Liver (tissue), 9 donors: Measurements from ENCODE around the gene ZNF630. TPM values are rescaled to one million over a fixed set of nuclear protein-coding genes. Genes with fewer than 3 reads are reported as not detected.

Experiments used
- DNase-seq: peaks from one replicate; pipeline ENCODE4 v3.0.0-alpha.2; 2017; ENCODE audit warnings: low spot score
- H3K27ac ChIP-seq, 2 donors: one replicate each; pipeline ENCODE4 v1.7.0; 2013; ENCODE audit warnings: inconsistent platforms in 2 of 2, low read length in 2 of 2, control low read depth in 1 of 2, low read depth in 1 of 2, mild to moderate bottlenecking in 1 of 2
- H3K27me3 ChIP-seq, 4 donors: one replicate each; pipeline versions ENCODE4 v1.6.1 to v1.7.0; 2013; ENCODE audit warnings: low read length in 3 of 4, inconsistent platforms in 1 of 4, mild to moderate bottlenecking in 1 of 4, moderate library complexity in 1 of 4; ENCODE audit not compliant: control insufficient read depth in 4 of 4, insufficient read depth in 4 of 4
- H3K36me3 ChIP-seq, 4 donors: one replicate each; pipeline versions ENCODE4 v1.6.1 to v1.7.0; 2013; ENCODE audit warnings: low read length in 3 of 4, mild to moderate bottlenecking in 3 of 4, low read depth in 1 of 4, moderate library complexity in 1 of 4; ENCODE audit not compliant: control insufficient read depth in 4 of 4, insufficient read depth in 3 of 4
- H3K4me1 ChIP-seq, 4 donors: one replicate each; pipeline versions ENCODE4 v1.6.1 to v1.7.0; 2013; ENCODE audit warnings: low read length in 3 of 4, mild to moderate bottlenecking in 3 of 4, moderate library complexity in 1 of 4; ENCODE audit not compliant: control insufficient read depth in 4 of 4, insufficient read depth in 4 of 4
- H3K4me3 ChIP-seq, 3 donors: one replicate each; pipeline versions ENCODE4 v1.6.1 to v1.7.0; 2013; ENCODE audit warnings: low read length in 3 of 3, control low read depth in 1 of 3, low read depth in 1 of 3, mild to moderate bottlenecking in 1 of 3
- H3K9ac ChIP-seq, 2 donors: one replicate each; pipeline ENCODE4 v1.7.0; 2013; ENCODE audit warnings: low read length in 2 of 2, mild to moderate bottlenecking in 2 of 2, moderate library complexity in 2 of 2, control low read depth in 1 of 2, low read depth in 1 of 2
- H3K9me3 ChIP-seq, 4 donors: one replicate each; pipeline versions ENCODE4 v1.6.1 to v1.7.0; 2013; ENCODE audit warnings: low read length in 3 of 4; ENCODE audit not compliant: control insufficient read depth in 4 of 4
- ATF3 ChIP-seq: IDR thresholded peaks from 2 replicates; pipeline ENCODE4 v1.6.1; 2016; ENCODE audit warnings: antibody characterized with exemption
- EGR1 ChIP-seq, 2 donors: IDR thresholded peaks; 2 replicates each; pipeline ENCODE4 v1.6.1; 2016 to 2018; ENCODE audit warnings: antibody characterized with exemption in 2 of 2, low read depth in 2 of 2
- FOXA1 ChIP-seq: IDR thresholded peaks from 2 replicates; pipeline ENCODE4 v1.6.1; 2016; ENCODE audit warnings: antibody characterized with exemption
- FOXA2 ChIP-seq: IDR thresholded peaks from 2 replicates; pipeline ENCODE4 v1.6.1; 2016; ENCODE audit warnings: antibody characterized with exemption
- GABPA ChIP-seq, 2 donors: IDR thresholded peaks in 1 of 2; conservative IDR thresholded peaks in 1 of 2; 2 replicates each; pipeline ENCODE4 v1.6.1; 2016; ENCODE audit warnings: antibody characterized with exemption in 2 of 2, mild to moderate bottlenecking in 1 of 2, moderate library complexity in 1 of 2
- HNF4A ChIP-seq, 2 donors: conservative IDR thresholded peaks; 2 replicates each; pipeline ENCODE4 v1.6.1; 2016; ENCODE audit warnings: antibody characterized with exemption in 2 of 2, mild to moderate bottlenecking in 2 of 2
- HNF4G ChIP-seq: IDR thresholded peaks from 2 replicates; pipeline ENCODE4 v1.6.1; 2016; ENCODE audit warnings: antibody characterized with exemption
- JUND ChIP-seq, 2 donors: IDR thresholded peaks; 2 replicates each; pipeline ENCODE4 v1.6.1; 2016; ENCODE audit warnings: antibody characterized with exemption in 2 of 2
- MAX ChIP-seq: IDR thresholded peaks from 2 replicates; pipeline ENCODE4 v1.6.1; 2016; ENCODE audit warnings: antibody characterized with exemption
- NR2F2 ChIP-seq: IDR thresholded peaks from 2 replicates; pipeline ENCODE4 v1.6.1; 2016; ENCODE audit warnings: antibody characterized with exemption
- RAD21 ChIP-seq, 2 donors: IDR thresholded peaks; 2 replicates each; pipeline ENCODE4 v1.6.1; 2016; ENCODE audit warnings: antibody characterized with exemption in 2 of 2, mild to moderate bottlenecking in 2 of 2
- REST ChIP-seq: IDR thresholded peaks from 2 replicates; pipeline ENCODE4 v1.6.1; 2016; ENCODE audit warnings: antibody characterized with exemption, mild to moderate bottlenecking
- SP1 ChIP-seq: IDR thresholded peaks from 2 replicates; pipeline ENCODE4 v1.6.1; 2018; ENCODE audit warnings: antibody characterized with exemption, mild to moderate bottlenecking
- TAF1 ChIP-seq: conservative IDR thresholded peaks from 2 replicates; pipeline ENCODE4 v1.6.1; 2016; ENCODE audit warnings: antibody characterized with exemption, mild to moderate bottlenecking
- YY1 ChIP-seq: IDR thresholded peaks from 2 replicates; pipeline ENCODE4 v1.6.1; 2016; ENCODE audit warnings: antibody characterized with exemption, mild to moderate bottlenecking
- WGBS: extraction: QIAGEN DNeasy Blood & Tissue Kit; methylation state at CpG from one replicate; pipeline ENCODE4 v1.1.7; 2013; 5-methylcytosine and 5-hydroxymethylcytosine counted together
- polyA plus RNA-seq, 2 donors: library from polyadenylated mRNA; stranded (reverse) in 1 of 2; unstranded in 1 of 2; fragments of 200-250 nt in 1 of 2; fragments of >200 nt in 1 of 2; fragmentation: Nextera tagmentation in 1 of 2; extraction: Ambion mirVana in 1 of 2; gene quantifications; one replicate each; pipeline versions ENCODE4 v1.2.1 to v1.2.3, GENCODE V29; 2013 to 2015
- total RNA-seq, 2 donors: library from RNA; depleted of rRNA; stranded (reverse); fragments of >200 nt; gene quantifications; one replicate each; pipeline ENCODE4 v1.2.3, GENCODE V29; 2014
- TF ChIP-seq, protein P1 (sequence below): fragments of 150-350 bp; IDR thresholded peaks from 2 replicates; pipeline ENCODE4 v1.5.1; 2017; ENCODE audit warnings: improper control_type of control experiment, low read depth, low read length; ENCODE audit not compliant: missing input control
- TF ChIP-seq, protein P2 (sequence below): IDR thresholded peaks from 2 replicates; pipeline ENCODE4 v1.6.1; 2016; ENCODE audit warnings: antibody characterized with exemption
- donor health status: healthy.
- donor health status: healthy.
- donor health status: healthy.
- donor health status: healthy.
- donor health status: healthy.

ZNF630 gene
- total and polyA plus RNA-seq, 4 donors = 0.30 to 0.79 (median 0.70) TPM

GRCh38 chrX:48076343-48076742 lies 4.9 kb upstream of the ZNF630 start:
- no peak for DNase-seq
- Histone ChIP-seq H3K4me1 (no peaks in the 10 kb centered on the region), H3K27ac (no peak overlapping the region), H3K27me3 (no peaks in the 10 kb centered on the region), H3K4me3 (no peak overlapping the region), H3K9me3 (no peaks in the 10 kb centered on the region), H3K9ac (no peak overlapping the region), H3K36me3 (no peaks in the 10 kb centered on the region)
- 90% methylated on average over 2 of the region's 2 CpGs for WGBS
- TF ChIP-seq FOXA2 (no peak), FOXA1 (no peak), MAX (no peak), EGR1 (IDR thresholded peaks at IDR 0.05; ENCODE audit: low read depth in 2 of 2) (no peak), ATF3 (no peak), YY1 (no peak), SP1 (no peak), HNF4G (no peak), TAF1 (no peak), RAD21 (IDR thresholded peaks at IDR 0.05) (no peak), NR2F2 (no peak), GABPA (IDR thresholded peaks at IDR 0.05 in 1 of 2, conservative IDR thresholded peaks at IDR 0.05 in 1 of 2) (no peak), HNF4A (conservative IDR thresholded peaks at IDR 0.05) (no peak), REST (no peak), JUND (IDR thresholded peaks at IDR 0.05) (no peak)
- TF ChIP-seq, protein P1, sequence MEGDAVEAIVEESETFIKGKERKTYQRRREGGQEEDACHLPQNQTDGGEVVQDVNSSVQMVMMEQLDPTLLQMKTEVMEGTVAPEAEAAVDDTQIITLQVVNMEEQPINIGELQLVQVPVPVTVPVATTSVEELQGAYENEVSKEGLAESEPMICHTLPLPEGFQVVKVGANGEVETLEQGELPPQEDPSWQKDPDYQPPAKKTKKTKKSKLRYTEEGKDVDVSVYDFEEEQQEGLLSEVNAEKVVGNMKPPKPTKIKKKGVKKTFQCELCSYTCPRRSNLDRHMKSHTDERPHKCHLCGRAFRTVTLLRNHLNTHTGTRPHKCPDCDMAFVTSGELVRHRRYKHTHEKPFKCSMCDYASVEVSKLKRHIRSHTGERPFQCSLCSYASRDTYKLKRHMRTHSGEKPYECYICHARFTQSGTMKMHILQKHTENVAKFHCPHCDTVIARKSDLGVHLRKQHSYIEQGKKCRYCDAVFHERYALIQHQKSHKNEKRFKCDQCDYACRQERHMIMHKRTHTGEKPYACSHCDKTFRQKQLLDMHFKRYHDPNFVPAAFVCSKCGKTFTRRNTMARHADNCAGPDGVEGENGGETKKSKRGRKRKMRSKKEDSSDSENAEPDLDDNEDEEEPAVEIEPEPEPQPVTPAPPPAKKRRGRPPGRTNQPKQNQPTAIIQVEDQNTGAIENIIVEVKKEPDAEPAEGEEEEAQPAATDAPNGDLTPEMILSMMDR = no peak
- TF ChIP-seq, protein P2, sequence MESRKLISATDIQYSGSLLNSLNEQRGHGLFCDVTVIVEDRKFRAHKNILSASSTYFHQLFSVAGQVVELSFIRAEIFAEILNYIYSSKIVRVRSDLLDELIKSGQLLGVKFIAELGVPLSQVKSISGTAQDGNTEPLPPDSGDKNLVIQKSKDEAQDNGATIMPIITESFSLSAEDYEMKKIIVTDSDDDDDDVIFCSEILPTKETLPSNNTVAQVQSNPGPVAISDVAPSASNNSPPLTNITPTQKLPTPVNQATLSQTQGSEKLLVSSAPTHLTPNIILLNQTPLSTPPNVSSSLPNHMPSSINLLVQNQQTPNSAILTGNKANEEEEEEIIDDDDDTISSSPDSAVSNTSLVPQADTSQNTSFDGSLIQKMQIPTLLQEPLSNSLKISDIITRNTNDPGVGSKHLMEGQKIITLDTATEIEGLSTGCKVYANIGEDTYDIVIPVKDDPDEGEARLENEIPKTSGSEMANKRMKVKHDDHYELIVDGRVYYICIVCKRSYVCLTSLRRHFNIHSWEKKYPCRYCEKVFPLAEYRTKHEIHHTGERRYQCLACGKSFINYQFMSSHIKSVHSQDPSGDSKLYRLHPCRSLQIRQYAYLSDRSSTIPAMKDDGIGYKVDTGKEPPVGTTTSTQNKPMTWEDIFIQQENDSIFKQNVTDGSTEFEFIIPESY = no peak
